ENCODE data around the gene PDZD2. TPM values are rescaled to one million over a fixed set of nuclear protein-coding genes. Genes with fewer than 3 reads are reported as not detected.
"Not testable (repeated sequence)": the region's sequence is repeated elsewhere in the genome, so short reads cannot be mapped to it uniquely, and the experiment has no call there.

The PDZD2 gene
- total and polyA plus RNA-seq, 4 experiments from 2014 or later = 0.07 to 1.1 (median 0.68) TPM

DNA sequence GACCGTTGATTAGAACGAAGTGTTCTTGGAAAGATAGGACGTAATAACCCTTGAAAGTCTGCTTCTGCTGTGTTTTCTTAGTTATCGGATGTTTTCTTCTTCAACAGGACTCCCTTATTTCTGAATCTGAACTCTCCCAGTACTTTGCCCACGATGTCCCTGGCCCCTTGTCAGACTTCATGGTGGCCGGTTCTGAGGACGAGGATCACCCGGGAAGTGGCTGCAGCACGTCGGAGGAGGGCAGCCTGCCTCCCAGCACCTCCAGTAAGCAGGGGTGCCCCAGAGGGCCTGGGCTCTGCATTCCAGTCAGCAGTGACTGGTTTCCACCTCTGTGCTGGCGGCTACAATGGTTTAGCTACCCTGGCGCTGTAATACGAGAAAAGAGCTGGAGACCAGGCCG, 433.1 kb downstream of the PDZD2 start:
- H3K27ac Mint-ChIP-seq = no peak overlapping the region
- Histone ChIP-seq H3K27me3 (ENCODE audit: insufficient read depth, low read length) (no peaks in the 10 kb centered on the region), H3K4me3 (ENCODE audit: low read length in 2 of 2) (no peak overlapping the region), H3K27ac (ENCODE audit: low read depth, low read length) (no peak overlapping the region), H3K4me1 (ENCODE audit: insufficient read depth, low read length) (no peaks in the 10 kb centered on the region), H3K9me3 (ENCODE audit: control insufficient read depth in 1 of 2, low read length in 2 of 2) (no peaks in the 10 kb centered on the region), H3K36me3 (ENCODE audit: insufficient read depth, low read length) (no peaks in the 10 kb centered on the region)
- H3K36me3 Mint-ChIP-seq = no peaks in the 10 kb centered on the region
- H3K4me1 Mint-ChIP-seq = no peaks in the 10 kb centered on the region
- ChIA-PET POLR2A (ENCODE audit: partially characterized antibody) (no interaction called here), CTCF (ENCODE audit: partially characterized antibody) (no interaction called here)
- intact Hi-C loops (cut with micrococcal nuclease) = no loop called here
- no peak overlapping the region for H3K4me3 Mint-ChIP-seq
- H3K9me3 Mint-ChIP-seq = no peaks in the 10 kb centered on the region
- H3K27me3 Mint-ChIP-seq = peaks cover 0 to 1% of the 10 kb centered on the region in 2 donors
- DNase-seq = no peak

DNA sequence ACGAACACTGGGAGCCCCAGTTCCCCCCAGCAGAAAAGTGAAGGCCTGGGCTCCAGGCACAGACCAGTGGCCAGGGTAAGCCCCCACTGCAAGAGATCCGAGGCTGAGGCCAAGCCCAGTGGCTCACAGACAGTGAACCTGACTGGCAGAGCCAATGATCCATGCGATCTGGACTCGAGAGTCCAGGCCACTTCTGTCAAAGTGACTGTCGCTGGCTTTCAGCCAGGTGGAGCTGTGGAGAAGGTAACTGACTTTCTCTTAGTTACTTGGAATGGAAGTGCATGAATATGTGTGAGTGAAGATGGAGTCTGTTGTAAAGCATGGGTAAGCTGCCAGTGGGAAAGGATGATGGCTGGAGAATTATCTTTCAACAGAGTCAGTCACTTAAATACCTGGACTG, 435.5 kb downstream of the PDZD2 start:
- no peak for DNase-seq
- no peaks in the 10 kb centered on the region for H3K4me1 ChIP-seq (ENCODE audit: insufficient read depth, low read length)
- Mint-ChIP-seq H3K27me3 (peaks cover 0 to 1% of the 10 kb centered on the region in 2 donors), H3K9me3 (no peaks in the 10 kb centered on the region), H3K27ac (no peak overlapping the region), H3K4me3 (no peak overlapping the region), H3K4me1 (no peaks in the 10 kb centered on the region), H3K36me3 (no peaks in the 10 kb centered on the region)
- no peak overlapping the region for H3K27ac ChIP-seq (ENCODE audit: low read depth, low read length)
- no peaks in the 10 kb centered on the region for H3K27me3 ChIP-seq (ENCODE audit: insufficient read depth, low read length)
- ChIA-PET CTCF (ENCODE audit: partially characterized antibody) (interaction anchor here (0.7 to 1.6 kb wide), 4 partner anchors 19 to 494 kb away, joined by 3 to 6 read pairs (median 4); no protein-coding TSS in a partner anchor), POLR2A (ENCODE audit: partially characterized antibody) (no interaction called here)
- H3K4me3 ChIP-seq (ENCODE audit: low read length in 2 of 2) = no peak overlapping the region
- H3K9me3 ChIP-seq (ENCODE audit: control insufficient read depth in 1 of 2, low read length in 2 of 2) = no peaks in the 10 kb centered on the region
- no peaks in the 10 kb centered on the region for H3K36me3 ChIP-seq (ENCODE audit: insufficient read depth, low read length)
- intact Hi-C loops (cut with micrococcal nuclease) = no loop called here

DNA sequence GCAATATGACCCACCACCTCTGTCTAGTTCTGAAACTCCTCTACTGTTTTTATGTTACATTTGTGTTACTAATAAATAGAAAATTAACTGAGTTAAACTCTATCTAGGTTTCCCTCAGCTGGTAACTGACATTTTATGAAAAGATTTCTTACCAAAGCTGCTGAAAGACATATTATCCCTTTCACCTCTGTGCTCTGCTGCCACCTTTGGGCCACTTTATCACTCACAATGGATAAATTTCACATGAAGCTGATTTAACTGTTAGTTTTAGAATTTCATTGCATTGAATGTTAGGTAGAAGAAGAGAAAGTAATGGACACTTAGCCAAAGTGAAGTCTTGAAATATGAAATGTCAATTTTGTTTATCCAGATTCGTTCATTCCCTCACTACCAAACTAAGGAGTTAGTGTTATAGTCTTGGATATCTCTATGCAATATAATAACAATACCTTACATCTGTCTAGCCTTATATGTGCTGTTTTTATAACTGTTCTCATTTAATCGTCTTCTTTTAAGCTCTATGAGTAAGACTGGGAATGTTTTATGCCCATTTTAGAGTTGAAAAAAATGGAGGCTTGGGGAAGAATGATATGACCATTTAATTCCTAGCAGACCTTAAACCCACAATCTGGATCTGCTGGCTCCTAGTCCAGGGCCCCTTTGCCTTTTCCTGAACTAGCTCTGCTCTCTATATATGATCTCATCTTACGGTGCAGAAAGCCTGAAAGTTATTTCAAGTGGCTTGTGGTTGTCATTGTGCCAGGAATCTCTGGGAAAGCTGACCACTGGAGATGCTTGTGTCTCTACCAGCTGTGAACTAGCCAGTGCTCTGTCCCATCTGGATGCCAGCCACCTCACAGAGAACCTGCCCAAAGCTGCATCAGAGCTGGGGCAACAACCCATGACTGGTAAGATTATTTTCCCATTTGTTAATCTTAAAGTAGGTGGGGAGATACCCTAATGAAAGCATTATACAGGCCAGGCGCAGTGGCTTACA, 438.1 kb downstream of the PDZD2 start:
- Mint-ChIP-seq H3K4me1 (no peaks in the 10 kb centered on the region), H3K36me3 (no peaks in the 10 kb centered on the region), H3K4me3 (no peak overlapping the region), H3K27ac (no peak overlapping the region), H3K9me3 (no peaks in the 10 kb centered on the region), H3K27me3 (peaks cover 0 to 1% of the 10 kb centered on the region in 2 donors)
- ChIA-PET POLR2A (ENCODE audit: partially characterized antibody) (interaction anchor here (0.9 kb wide), 1 partner anchor 545 kb away, joined by 3 read pairs; the partner anchor contains the start of genes C5orf22 and DROSHA), CTCF (ENCODE audit: partially characterized antibody) (interaction anchor here (0.6 to 1.8 kb wide), 16 partner anchors 8 to 497 kb away, joined by 3 to 12 read pairs (median 4); no protein-coding TSS in a partner anchor)
- H3K4me3 ChIP-seq (ENCODE audit: low read length in 2 of 2) = no peak overlapping the region
- no peaks in the 10 kb centered on the region for H3K27me3 ChIP-seq (ENCODE audit: insufficient read depth, low read length)
- H3K4me1 ChIP-seq (ENCODE audit: insufficient read depth, low read length) = no peaks in the 10 kb centered on the region
- no peaks in the 10 kb centered on the region for H3K9me3 ChIP-seq (ENCODE audit: control insufficient read depth in 1 of 2, low read length in 2 of 2)
- intact Hi-C loops (cut with micrococcal nuclease) = loop anchor here (1.0 kb wide), 1 partner anchor 496 kb away; no protein-coding TSS in a partner anchor
- H3K27ac ChIP-seq (ENCODE audit: low read depth, low read length) = no peak overlapping the region
- H3K36me3 ChIP-seq (ENCODE audit: insufficient read depth, low read length) = no peaks in the 10 kb centered on the region
- DNase-seq = peak in 4 of 5 donors; percentile 19 to 44 (median 32)

DNA sequence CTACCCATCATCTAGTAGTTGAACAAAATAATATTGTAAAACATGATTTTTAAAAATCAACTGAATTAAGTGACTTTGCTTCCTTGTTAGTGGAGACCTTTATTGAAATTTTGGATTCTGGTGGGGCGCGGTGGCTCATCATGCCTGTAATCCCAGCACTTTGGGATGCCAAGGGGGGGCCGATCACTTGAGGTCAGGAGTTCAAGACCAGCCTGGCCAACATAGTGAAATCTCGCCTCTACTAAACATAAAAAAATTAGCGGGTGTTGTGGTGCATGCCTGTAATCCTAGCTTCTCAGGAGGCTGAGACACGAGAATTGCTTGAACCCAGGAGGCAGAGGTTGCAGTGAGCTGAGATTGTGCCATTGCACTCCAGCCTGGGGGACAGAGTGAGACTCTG, 439.9 kb downstream of the PDZD2 start:
- H3K4me1 Mint-ChIP-seq; DNase-seq; H3K4me3 ChIP-seq (ENCODE audit: low read length in 2 of 2); H3K9me3 Mint-ChIP-seq; H3K27me3 ChIP-seq (ENCODE audit: insufficient read depth, low read length); POLR2A ChIA-PET (ENCODE audit: partially characterized antibody); H3K27ac Mint-ChIP-seq; intact Hi-C loops (cut with micrococcal nuclease); H3K9me3 ChIP-seq (ENCODE audit: control insufficient read depth in 1 of 2, low read length in 2 of 2); H3K27ac ChIP-seq (ENCODE audit: low read depth, low read length); H3K36me3 ChIP-seq (ENCODE audit: insufficient read depth, low read length); H3K4me1 ChIP-seq (ENCODE audit: insufficient read depth, low read length); H3K27me3 Mint-ChIP-seq; H3K36me3 Mint-ChIP-seq; H3K4me3 Mint-ChIP-seq: not testable (repeated sequence)
- CTCF ChIA-PET (ENCODE audit: partially characterized antibody) = interaction anchor here (0.6 to 1.4 kb wide), 2 partner anchors 14 to 261 kb away, joined by 3 read pairs; no protein-coding TSS in a partner anchor

DNA sequence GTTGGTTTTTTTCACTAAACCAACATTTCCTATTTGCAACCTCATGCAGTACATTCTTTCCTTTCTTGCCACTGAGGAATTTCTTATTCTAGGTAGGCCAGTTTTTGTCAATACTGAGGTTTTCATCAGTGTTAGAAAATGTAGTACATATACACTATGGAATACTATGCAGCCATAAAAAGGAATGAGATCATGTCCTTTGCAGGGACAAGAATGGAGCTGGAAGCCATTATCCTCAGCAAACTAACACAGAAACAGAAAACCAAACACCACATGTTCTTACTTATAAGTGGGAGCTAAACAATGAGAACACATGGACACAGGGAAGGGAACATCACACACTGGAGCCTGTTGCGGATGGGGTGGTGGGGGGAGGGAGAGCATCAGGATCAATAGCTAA, 441.6 kb downstream of the PDZD2 start:
- H3K36me3 Mint-ChIP-seq; H3K27ac ChIP-seq (ENCODE audit: low read depth, low read length); intact Hi-C loops (cut with micrococcal nuclease); POLR2A ChIA-PET (ENCODE audit: partially characterized antibody); H3K9me3 ChIP-seq (ENCODE audit: control insufficient read depth in 1 of 2, low read length in 2 of 2); H3K27ac Mint-ChIP-seq; H3K27me3 Mint-ChIP-seq; H3K4me3 Mint-ChIP-seq; H3K9me3 Mint-ChIP-seq; H3K4me1 ChIP-seq (ENCODE audit: insufficient read depth, low read length); DNase-seq; H3K27me3 ChIP-seq (ENCODE audit: insufficient read depth, low read length); H3K4me3 ChIP-seq (ENCODE audit: low read length in 2 of 2); H3K36me3 ChIP-seq (ENCODE audit: insufficient read depth, low read length); H3K4me1 Mint-ChIP-seq: not testable (repeated sequence)
- CTCF ChIA-PET (ENCODE audit: partially characterized antibody) = interaction anchor here (1.0 kb wide), 1 partner anchor 12 kb away, joined by 3 read pairs; no protein-coding TSS in a partner anchor

DNA sequence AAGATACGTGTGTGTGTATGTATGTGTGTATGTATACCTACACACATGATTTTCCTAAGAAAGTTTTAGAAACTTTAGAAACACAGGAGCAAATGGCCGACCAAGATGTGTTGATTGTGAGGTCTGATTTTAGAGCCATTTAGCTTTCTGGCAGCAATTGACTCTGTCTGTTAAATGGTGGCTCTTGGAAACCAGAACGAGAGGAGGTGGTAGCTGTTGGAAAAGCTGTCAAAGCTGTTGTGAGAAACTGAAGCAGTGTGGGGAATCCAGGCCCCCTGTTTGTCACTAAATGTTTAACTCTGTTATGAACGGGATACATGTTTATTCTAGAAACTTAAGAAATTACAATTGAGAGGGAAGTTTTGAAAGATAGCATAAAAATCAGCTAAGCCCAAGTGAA, 443.8 kb downstream of the PDZD2 start:
- H3K27ac Mint-ChIP-seq = no peak overlapping the region
- DNase-seq = no peak
- intact Hi-C loops (cut with micrococcal nuclease) = no loop called here
- no peak overlapping the region for H3K4me3 Mint-ChIP-seq
- H3K9me3 Mint-ChIP-seq = no peaks in the 10 kb centered on the region
- Histone ChIP-seq H3K27me3 (ENCODE audit: insufficient read depth, low read length) (no peaks in the 10 kb centered on the region), H3K27ac (ENCODE audit: low read depth, low read length) (no peak overlapping the region), H3K9me3 (ENCODE audit: control insufficient read depth in 1 of 2, low read length in 2 of 2) (no peaks in the 10 kb centered on the region), H3K4me1 (ENCODE audit: insufficient read depth, low read length) (no peaks in the 10 kb centered on the region), H3K36me3 (ENCODE audit: insufficient read depth, low read length) (no peaks in the 10 kb centered on the region), H3K4me3 (ENCODE audit: low read length in 2 of 2) (no peak overlapping the region)
- POLR2A ChIA-PET (ENCODE audit: partially characterized antibody) = no interaction called here
- CTCF ChIA-PET (ENCODE audit: partially characterized antibody) = no interaction called here
- no peaks in the 10 kb centered on the region for H3K27me3 Mint-ChIP-seq
- no peaks in the 10 kb centered on the region for H3K4me1 Mint-ChIP-seq
- no peaks in the 10 kb centered on the region for H3K36me3 Mint-ChIP-seq

DNA sequence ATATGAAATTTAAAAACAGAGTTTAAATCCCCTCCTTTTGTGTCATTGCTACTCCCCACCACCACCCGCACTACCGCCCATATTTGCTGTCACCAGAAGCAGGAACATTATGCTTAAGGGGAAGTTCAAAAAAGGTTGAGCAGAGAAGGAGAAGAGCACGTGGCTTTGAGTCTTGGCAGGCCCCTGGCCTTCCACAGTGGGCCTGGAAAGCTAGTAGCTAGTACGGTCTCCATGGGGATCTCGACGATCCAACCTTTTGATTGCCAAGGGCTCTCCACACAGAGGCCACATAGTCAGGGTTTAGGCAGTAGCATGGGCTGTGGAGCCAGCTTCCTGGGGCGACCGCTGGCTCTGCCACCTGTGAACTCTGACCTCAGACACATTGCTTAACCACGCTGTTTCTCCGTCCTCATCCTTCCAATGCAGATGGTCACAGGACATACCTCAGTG, 445.1 kb downstream of the PDZD2 start:
- DNase-seq = no peak
- ChIA-PET CTCF (ENCODE audit: partially characterized antibody) (interaction anchor here (1.6 kb wide), 1 partner anchor 9 kb away, joined by 7 read pairs; no protein-coding TSS in a partner anchor), POLR2A (ENCODE audit: partially characterized antibody) (no interaction called here)
- Histone ChIP-seq H3K27ac (ENCODE audit: low read depth, low read length) (no peak overlapping the region), H3K27me3 (ENCODE audit: insufficient read depth, low read length) (no peaks in the 10 kb centered on the region), H3K36me3 (ENCODE audit: insufficient read depth, low read length) (no peaks in the 10 kb centered on the region), H3K4me1 (ENCODE audit: insufficient read depth, low read length) (no peaks in the 10 kb centered on the region), H3K4me3 (ENCODE audit: low read length in 2 of 2) (no peak overlapping the region), H3K9me3 (ENCODE audit: control insufficient read depth in 1 of 2, low read length in 2 of 2) (no peaks in the 10 kb centered on the region)
- H3K4me1 Mint-ChIP-seq = no peaks in the 10 kb centered on the region
- no peaks in the 10 kb centered on the region for H3K9me3 Mint-ChIP-seq
- intact Hi-C loops (cut with micrococcal nuclease) = no loop called here
- no peak overlapping the region for H3K27ac Mint-ChIP-seq
- no peaks in the 10 kb centered on the region for H3K27me3 Mint-ChIP-seq
- no peaks in the 10 kb centered on the region for H3K36me3 Mint-ChIP-seq
- H3K4me3 Mint-ChIP-seq = no peak overlapping the region
